PC-9 (cell line): ENCODE results near the gene SLC25A14.

Source experiments
- EZH2 ChIP-seq: fragments of 200-600 bp; sonication (generic); IDR thresholded peaks from 2 replicates; pipeline ENCODE4 v1.8.0; 2017; ENCODE audit warnings: antibody characterized with exemption, low read depth
- TF ChIP-seq, protein P1 (sequence below): fragments of 200-600 bp; sonication (generic); conservative IDR thresholded peaks from 2 replicates; pipeline ENCODE4 v1.6.1; 2017; ENCODE audit warnings: mixed run types, antibody characterized with exemption, mild to moderate bottlenecking, moderate library complexity

DNA sequence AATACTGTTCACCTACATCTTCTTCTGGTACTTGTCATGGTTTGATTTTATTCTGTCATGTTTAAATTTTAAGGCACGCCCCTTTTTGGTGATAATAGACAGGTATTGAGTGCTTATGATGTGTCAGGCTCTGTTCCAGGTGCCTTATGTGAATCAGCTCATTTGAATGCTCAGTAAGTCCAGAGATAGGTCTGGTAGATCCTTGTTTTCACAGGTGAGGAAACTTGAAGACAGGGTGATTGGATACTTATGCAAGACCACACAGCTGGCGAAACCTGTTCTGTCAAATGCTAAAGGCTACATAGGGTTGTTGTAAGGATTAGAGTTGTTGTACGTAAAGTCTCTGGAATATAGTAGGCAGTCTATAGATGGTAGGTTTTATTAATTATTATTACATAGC lies 9.6 kb upstream of the SLC25A14 start:
- TF ChIP-seq, protein P1, sequence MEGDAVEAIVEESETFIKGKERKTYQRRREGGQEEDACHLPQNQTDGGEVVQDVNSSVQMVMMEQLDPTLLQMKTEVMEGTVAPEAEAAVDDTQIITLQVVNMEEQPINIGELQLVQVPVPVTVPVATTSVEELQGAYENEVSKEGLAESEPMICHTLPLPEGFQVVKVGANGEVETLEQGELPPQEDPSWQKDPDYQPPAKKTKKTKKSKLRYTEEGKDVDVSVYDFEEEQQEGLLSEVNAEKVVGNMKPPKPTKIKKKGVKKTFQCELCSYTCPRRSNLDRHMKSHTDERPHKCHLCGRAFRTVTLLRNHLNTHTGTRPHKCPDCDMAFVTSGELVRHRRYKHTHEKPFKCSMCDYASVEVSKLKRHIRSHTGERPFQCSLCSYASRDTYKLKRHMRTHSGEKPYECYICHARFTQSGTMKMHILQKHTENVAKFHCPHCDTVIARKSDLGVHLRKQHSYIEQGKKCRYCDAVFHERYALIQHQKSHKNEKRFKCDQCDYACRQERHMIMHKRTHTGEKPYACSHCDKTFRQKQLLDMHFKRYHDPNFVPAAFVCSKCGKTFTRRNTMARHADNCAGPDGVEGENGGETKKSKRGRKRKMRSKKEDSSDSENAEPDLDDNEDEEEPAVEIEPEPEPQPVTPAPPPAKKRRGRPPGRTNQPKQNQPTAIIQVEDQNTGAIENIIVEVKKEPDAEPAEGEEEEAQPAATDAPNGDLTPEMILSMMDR, result no peak
- TF ChIP-seq EZH2, result no peak
